GM18526 (cell line): ENCODE results near the gene SLC27A1.

ENCODE experiments used
- POLR2A ChIP-seq: IDR thresholded peaks from 3 replicates; pipeline ENCODE4 v1.6.1; 2011; ENCODE audit not compliant: insufficient read length; ENCODE audit errors: extremely low read depth

The SLC27A1 gene

DNA sequence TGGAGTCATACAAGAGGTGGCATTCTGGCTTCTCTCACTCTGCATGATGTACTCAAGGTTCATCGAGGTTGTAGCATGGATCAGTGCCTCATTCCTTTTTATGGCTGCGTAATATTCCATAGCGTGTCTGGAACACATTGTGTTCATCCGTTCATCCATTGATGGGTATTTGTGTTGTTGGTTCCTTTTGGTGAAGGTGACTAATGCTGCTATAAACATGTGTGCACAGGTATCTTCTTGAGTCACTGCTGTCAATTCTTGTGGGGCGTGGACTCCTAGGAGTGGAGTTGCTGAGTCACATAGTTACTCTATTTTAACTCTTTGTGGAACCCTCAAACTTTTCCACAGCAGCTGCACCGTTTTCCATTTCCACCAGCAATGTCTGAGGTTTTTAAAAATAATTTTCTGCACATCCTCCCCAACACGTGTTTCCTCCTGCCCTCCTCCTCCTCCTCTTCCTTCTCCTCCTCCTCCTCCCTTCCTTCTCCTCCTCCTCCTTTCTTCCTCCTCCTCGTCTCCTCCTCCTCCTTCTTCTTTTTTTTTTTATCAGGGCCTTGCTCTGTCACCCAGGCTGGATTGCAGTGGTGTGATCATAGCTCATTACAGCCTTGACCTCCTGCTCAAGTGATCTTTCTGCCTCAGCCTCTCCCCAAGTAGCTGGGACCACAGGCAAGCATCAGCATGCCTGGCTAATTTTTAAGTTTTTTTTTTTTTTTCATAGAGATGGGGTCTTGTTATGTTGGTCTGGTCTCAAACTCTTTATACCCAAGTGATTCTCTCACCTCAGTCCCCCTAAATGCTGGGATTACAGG is 19.9 kb upstream of the SLC27A1 start:
- TF ChIP-seq POLR2A = no peak

- no peak for TF ChIP-seq POLR2A
These were observed 18.5 kb upstream of the SLC27A1 start for GRCh38 chr19:17451820-17452219.

DNA sequence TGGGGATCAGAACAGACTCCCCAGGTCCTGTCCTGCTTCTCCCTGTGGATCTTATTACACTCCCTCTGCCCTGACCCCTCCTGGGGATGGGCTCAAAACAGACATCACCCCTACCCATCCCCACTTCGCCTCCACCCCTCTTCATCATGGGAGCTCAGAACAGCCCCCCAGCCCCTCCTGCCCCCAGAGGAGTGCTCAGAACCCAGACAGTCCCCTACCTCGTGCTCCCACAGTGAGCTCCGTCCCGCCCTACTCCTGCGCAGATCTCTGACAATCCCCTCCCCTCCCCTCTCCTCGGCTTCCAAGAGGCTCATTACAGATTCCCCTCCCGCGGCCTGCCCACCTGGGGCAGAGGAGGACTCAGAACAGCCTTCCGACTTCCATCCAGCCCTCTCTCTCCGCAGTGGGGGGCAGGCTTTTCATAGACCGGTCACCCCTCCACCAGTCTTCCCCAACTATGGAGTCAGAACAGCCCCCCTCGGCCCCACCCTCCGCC is 15.7 kb upstream of the SLC27A1 start:
- TF ChIP-seq POLR2A = no peak

- no peak for TF ChIP-seq POLR2A
These were observed 14.8 kb upstream of the SLC27A1 start for GRCh38 chr19:17455308-17456123.

DNA sequence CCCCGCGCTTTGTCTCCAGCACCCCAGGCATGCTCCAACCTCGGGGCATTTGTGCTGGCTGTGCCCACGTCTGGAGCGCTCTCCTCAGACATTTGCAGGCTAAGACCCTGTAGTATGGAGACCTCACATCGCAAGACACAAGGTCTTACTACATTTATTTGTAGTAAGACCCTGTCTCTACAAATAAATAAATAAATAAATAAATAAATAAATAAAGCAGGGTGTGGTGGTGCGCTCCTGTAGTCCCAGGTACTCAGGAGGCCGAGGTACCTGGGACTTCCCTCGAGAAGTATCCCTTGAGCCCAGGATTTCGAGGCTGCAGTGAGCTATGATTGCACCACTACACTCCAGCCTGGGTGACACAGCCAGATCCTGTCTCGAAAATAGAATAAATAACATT is 14.2 kb upstream of the SLC27A1 start:
- TF ChIP-seq POLR2A = no peak

- no peak for TF ChIP-seq POLR2A
These were observed 12.7 kb upstream of the SLC27A1 start for GRCh38 chr19:17457616-17458015.

- no peak for TF ChIP-seq POLR2A
These were observed 11.4 kb upstream of the SLC27A1 start for GRCh38 chr19:17458970-17459369.

- no peak for TF ChIP-seq POLR2A
These were observed 9.7 kb upstream of the SLC27A1 start, which contains the start of gene NXNL1 for GRCh38 chr19:17460372-17461230. Gene NXNL1, minus strand, starts transcription at chr19:17460926. Its CDS starts 57 bp downstream, at chr19:17460869.

DNA sequence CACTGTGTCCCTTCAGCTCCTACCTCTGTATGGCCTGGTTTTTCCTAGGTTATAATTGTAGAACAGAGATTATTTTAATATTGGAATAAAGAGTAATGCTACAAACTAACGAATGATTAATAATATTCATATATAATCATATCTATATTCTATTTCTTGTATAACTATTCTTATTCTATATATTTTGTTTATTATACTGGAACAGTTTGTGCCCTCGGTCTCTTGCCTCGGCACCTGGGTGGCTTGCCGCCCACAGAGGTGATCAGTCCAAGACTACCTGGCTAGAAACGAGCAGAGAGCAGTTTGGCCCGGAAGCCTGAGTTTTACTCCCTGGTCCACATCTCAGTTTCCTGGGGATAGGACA is 3.9 kb upstream of the SLC27A1 start:
- TF ChIP-seq POLR2A = no peak

DNA sequence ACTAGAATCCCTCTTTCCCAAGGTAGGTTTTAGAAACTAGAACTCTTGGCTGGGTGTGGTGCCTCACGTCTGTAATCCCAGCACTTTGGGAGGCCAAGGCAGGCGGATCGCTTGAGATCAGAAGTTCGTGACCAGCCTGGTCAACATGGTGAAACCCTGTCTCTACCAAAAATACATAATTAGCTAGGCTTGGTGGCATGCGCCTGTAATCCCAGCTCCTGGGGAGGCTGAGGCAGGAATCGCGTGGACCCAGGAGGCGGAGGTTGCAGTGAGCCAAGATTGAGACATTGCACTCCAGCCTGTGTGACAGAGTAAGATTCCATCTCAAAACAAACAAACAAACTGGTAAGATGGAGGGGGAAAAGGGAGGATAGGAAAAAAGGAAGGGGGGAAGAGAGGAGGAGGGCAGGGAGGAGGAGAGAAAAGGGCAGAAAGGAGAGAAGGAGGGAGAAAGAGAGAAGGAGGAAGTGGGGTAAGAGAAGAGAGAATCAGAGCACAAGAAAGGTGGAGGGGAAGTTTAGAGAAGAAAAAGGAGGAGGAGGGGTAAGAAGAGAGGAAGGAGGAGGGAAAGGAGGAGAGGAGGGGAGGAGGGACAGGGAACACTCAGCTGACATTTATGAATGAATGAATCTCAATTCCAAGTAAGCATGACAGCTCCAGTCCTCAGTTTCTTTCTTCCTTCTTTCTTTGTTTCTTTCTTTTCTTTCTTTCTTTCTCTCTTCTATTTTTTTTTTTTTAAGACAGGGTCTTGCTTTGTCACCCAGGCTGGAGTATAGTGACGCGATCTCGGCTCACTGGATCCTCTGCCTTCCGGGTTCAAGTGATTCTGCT is 2.6 kb upstream of the SLC27A1 start:
- no peak for TF ChIP-seq POLR2A

DNA sequence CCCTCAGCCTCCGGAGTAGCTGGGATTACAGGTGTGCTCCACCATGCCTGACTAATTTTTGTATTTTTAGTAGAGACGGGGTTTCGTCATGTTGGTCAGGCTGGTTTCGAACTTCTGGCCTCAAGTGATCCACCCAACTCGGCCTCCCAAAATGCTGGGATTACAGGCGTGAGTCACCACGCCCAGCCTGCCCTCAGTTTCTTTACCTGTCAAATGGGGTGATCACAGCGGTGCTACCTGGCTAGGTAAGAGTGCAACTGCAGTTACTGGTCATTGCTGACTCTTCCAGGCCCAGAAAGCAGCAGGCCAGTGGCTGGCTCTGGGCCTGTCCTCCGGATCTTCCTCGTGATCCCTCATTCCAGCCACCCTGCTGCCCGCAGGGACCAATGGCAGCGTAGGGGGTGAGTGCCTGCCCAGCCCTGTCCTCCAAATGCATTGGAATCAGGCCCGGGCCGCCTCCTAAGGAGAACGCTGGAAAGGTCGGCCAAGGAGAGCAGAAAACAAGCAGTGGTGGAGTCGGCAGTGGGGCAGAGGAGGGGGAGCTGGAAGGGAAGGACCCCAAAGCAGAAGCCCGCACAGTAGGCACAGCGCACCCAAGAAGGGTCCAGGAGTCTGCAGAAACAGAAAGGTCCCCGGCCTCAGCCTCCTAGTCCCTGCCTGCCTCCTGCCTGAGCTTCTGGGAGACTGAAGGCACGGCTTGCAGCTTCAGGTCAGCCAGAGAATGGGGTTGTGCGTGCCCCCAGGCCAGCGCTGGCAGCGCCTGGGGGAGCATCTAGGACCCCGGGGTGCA is 1.8 kb upstream of the SLC27A1 start:
- TF ChIP-seq POLR2A = no peak

DNA sequence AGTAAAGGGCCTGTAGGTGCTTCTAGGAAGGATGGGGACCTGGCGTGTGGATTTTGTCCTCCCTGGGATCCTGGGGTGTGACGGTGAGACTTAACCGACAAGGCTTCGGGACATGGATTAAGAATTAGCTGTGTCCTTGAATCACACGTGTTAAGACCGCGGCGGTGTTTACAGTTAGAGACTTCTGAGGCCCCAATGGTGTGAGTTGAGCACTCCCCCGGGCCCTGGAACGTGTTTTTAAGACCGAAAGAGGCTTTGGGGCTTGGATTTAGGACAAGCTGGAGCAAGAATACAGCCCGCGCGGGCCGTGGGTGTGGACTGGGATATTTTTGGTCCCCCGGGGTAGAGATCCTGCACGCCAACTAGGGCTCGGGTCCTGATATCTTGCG is 1.2 kb upstream of the SLC27A1 start:
- TF ChIP-seq POLR2A = no peak

GRCh38 chr19:17469481-17470067 is 750 bp upstream of the SLC27A1 start:
- TF ChIP-seq POLR2A = no peak
